HCT116 (cell line): ENCODE results near the gene NBAS. TPM values are rescaled to one million over a fixed set of nuclear protein-coding genes. Genes with fewer than 3 reads are reported as not detected.

Experiments
- ATAC-seq: fragments of 200-7000 bp; cut with Tn5 transposase; 2 replicates; pipeline ENCODE4 v1.9.1; 2020; ENCODE audit warnings: mild to moderate bottlenecking, moderate library complexity
- BruUV-seq: library from RNA; stranded (reverse); fragments of 400-500 nt; replicated peaks from 2 replicates; lab custom pipeline; 2021; lab: Mats Ljungman, UMichigan
- CTCF ChIA-PET: fragments of 300-600 bp; sonication (Branson Sonifier 250); formaldehyde crosslinking; loops from one replicate; lab custom pipeline; 2021; ENCODE audit warnings: antibody characterized with exemption; lab: Charles Lee
- POLR2A ChIA-PET: fragments of 300-600, 350-600 bp; sonication (Branson Sonifier 250); formaldehyde crosslinking; loops from one replicate; lab custom pipeline; 2021; ENCODE audit warnings: antibody characterized with exemption; lab: Charles Lee
- RAD21 ChIA-PET, 2 experiments: fragments of 300-600 bp; sonication (Branson Sonifier 250); formaldehyde crosslinking; loops; one replicate each; lab custom pipeline; 2023; ENCODE audit warnings: low total read pairs in 2 of 2; ENCODE audit not compliant: uncharacterized antibody in 2 of 2, unreplicated experiment in 2 of 2, low non-redundant PET in 1 of 2; lab: Charles Lee
- DNase-seq: peaks from one replicate; pipeline ENCODE4 v3.0.0-alpha.2; 2010; ENCODE audit warnings: low read depth, low spot score
- H2AFZ ChIP-seq: fragments of 200-600 bp; shearing (Covaris generic), sonication (generic); 2 replicates; pipeline ENCODE4 v1.6.1; 2017; ENCODE audit warnings: low read depth, mixed run types, mixed read lengths, antibody characterized with exemption, low read length; ENCODE audit not compliant: poor library complexity, severe bottlenecking
- H3K27ac ChIP-seq: 2 replicates; pipeline ENCODE4 v1.5.1; 2012; ENCODE audit warnings: low read depth, low read length
- H3K27me3 ChIP-seq: fragments of 200-600 bp; sonication (generic); 2 replicates; pipeline ENCODE4 v1.6.1; 2016; ENCODE audit warnings: mixed run types, low read length, mixed read lengths; ENCODE audit not compliant: insufficient read depth
- H3K36me3 ChIP-seq, 2 experiments: fragments of 200-500 bp in 1 of 2; fragments of 200-600 bp in 1 of 2; sonication (Bioruptor generic) in 1 of 2; sonication (generic) in 1 of 2; 2 replicates each; pipeline versions ENCODE4 v1.5.1 to v1.6.1; 2014 to 2016; ENCODE audit warnings: low read length in 2 of 2, inconsistent platforms in 1 of 2, mixed read lengths in 1 of 2, mixed run types in 1 of 2; ENCODE audit not compliant: insufficient read depth in 2 of 2, control insufficient read depth in 1 of 2
- H3K4me1 ChIP-seq, 2 experiments: fragments of 200-600 bp in 1 of 2; sonication (generic) in 1 of 2; 2 replicates each; pipeline versions ENCODE4 v1.5.1 to v1.6.1; 2012 to 2017; ENCODE audit warnings: low read length in 2 of 2, inconsistent platforms in 1 of 2, mild to moderate bottlenecking in 1 of 2, mixed read lengths in 1 of 2, mixed run types in 1 of 2, moderate library complexity in 1 of 2; ENCODE audit not compliant: insufficient read depth in 2 of 2, control insufficient read depth in 1 of 2
- H3K4me2 ChIP-seq: fragments of 200-600 bp; sonication (generic); 2 replicates; pipeline ENCODE4 v1.6.1; 2017; ENCODE audit warnings: mixed run types, low read length, mixed read lengths
- H3K4me3 ChIP-seq, 2 experiments: fragments of 200-600 bp in 1 of 2; sonication (generic) in 1 of 2; replicated peaks in 1 of 2; 2 replicates each; pipeline ENCODE4 v1.5.1; 2011 to 2016; ENCODE audit warnings: low read length in 2 of 2, control low read depth in 1 of 2, low read depth in 1 of 2, mild to moderate bottlenecking in 1 of 2, mixed read lengths in 1 of 2, mixed run types in 1 of 2
- H3K79me2 ChIP-seq: fragments of 200-600 bp; sonication (generic); 2 replicates; pipeline ENCODE4 v1.6.1; 2017; ENCODE audit warnings: mild to moderate bottlenecking, mixed run types, low read length, moderate library complexity, mixed read lengths; ENCODE audit not compliant: insufficient read depth
- H3K9ac ChIP-seq: fragments of 200-600 bp; sonication (generic); 2 replicates; pipeline ENCODE4 v1.6.1; 2016; ENCODE audit warnings: low read length, mixed read lengths
- H3K9me2 ChIP-seq: fragments of 200-600 bp; sonication (generic), shearing (Covaris generic); 2 replicates; pipeline ENCODE4 v1.6.1; 2017; ENCODE audit warnings: mixed run types, mild to moderate bottlenecking, moderate library complexity; ENCODE audit not compliant: insufficient read depth
- H3K9me3 ChIP-seq, 2 experiments: fragments of 200-500 bp in 1 of 2; fragments of 200-600 bp in 1 of 2; sonication (Bioruptor generic) in 1 of 2; sonication (generic) in 1 of 2; 2 replicates each; pipeline ENCODE4 v1.6.1; 2014 to 2017; ENCODE audit warnings: low read length in 2 of 2, mixed read lengths in 2 of 2, inconsistent platforms in 1 of 2, low read depth in 1 of 2, mild to moderate bottlenecking in 1 of 2, mixed run types in 1 of 2, moderate library complexity in 1 of 2; ENCODE audit not compliant: control insufficient read depth in 1 of 2, insufficient read depth in 1 of 2
- H4K20me1 ChIP-seq: fragments of 200-600 bp; sonication (generic), shearing (Covaris generic); 2 replicates; pipeline ENCODE4 v1.6.1; 2017; ENCODE audit warnings: mixed run types, mild to moderate bottlenecking, moderate library complexity; ENCODE audit not compliant: insufficient read depth
- ELF1 ChIP-seq: IDR thresholded peaks from 2 replicates; pipeline ENCODE4 v1.6.1; 2012; ENCODE audit warnings: low read depth, borderline replicate concordance
- FOSL1 ChIP-seq: IDR thresholded peaks from 2 replicates; pipeline ENCODE4 v1.6.1; 2012; ENCODE audit warnings: low read depth
- POLR2A ChIP-seq: IDR thresholded peaks from 2 replicates; pipeline ENCODE4 v1.7.0; 2011; ENCODE audit warnings: borderline replicate concordance; ENCODE audit not compliant: insufficient read depth, insufficient read length; ENCODE audit errors: extremely low read depth
- SIN3A ChIP-seq: IDR thresholded peaks from 2 replicates; pipeline ENCODE4 v1.6.1; 2012; ENCODE audit warnings: low read depth
- SP1 ChIP-seq: IDR thresholded peaks from 2 replicates; pipeline ENCODE4 v1.6.1; 2012; ENCODE audit warnings: low read depth
- SRF ChIP-seq: IDR thresholded peaks from 2 replicates; pipeline ENCODE4 v1.6.1; 2012; ENCODE audit warnings: low read depth
- ZFX ChIP-seq: fragments of 450-650 bp; IDR thresholded peaks from 2 replicates; pipeline ENCODE4 v1.6.1; 2017
- intact Hi-C: fragments of 100-400 bp; cut with micrococcal nuclease; formaldehyde crosslinking; loops from 2 replicates; pipeline ENCODE4 v1.10.0; 2022
- total RNA-seq: library from RNA; stranded (reverse); gene quantifications from one replicate; pipeline ENCODE4 v1.2.1, GENCODE V29; 2021; ENCODE audit not compliant: unreplicated experiment
- TF ChIP-seq, protein P1 (sequence below), 3 experiments: fragments of 200-600 bp in 1 of 3; sonication (generic) in 1 of 3; IDR thresholded peaks in 2 of 3; conservative IDR thresholded peaks in 1 of 3; 2 replicates each; pipeline ENCODE4 v1.5.1; 2012 to 2017; ENCODE audit warnings: low read depth in 2 of 3, low read length in 2 of 3, antibody characterized with exemption in 1 of 3, borderline replicate concordance in 1 of 3, control low read depth in 1 of 3, mild to moderate bottlenecking in 1 of 3, mixed read lengths in 1 of 3, mixed run types in 1 of 3, moderate library complexity in 1 of 3; ENCODE audit not compliant: insufficient read depth in 1 of 3
- TF ChIP-seq, protein P2 (sequence below): IDR thresholded peaks from 2 replicates; pipeline ENCODE4 v1.6.1; 2012; ENCODE audit warnings: low read depth

NBAS gene
- total RNA-seq, 1 experiment from 2014 or later = 32.8 TPM

DNA sequence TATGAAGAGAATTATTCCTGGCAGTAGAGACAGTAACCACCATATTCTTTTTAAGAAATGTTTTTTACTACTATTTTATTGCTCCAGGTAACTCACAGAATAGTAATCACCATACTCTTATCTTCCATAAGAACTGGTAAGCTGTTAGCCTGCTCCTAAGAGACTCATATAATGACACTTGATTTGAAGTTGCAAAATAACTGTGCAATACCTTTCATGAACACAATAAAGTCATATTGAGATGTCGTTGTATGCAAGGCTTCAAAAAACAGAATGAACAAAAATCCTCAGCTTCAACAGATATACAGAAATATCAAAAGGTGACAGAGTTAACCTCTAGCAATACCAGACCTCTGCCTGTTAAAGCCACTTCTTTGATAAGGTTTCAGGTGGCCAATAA lies 360.1 kb downstream of the NBAS start:
- DNase-seq (no peak), ATAC-seq (no peak)
- Histone ChIP-seq H2AFZ (no peak overlapping the region), H4K20me1 (no peaks in the 10 kb centered on the region), H3K27ac (no peak overlapping the region), H3K4me1 (no peaks in the 10 kb centered on the region), H3K4me2 (no peak overlapping the region), H3K9ac (no peak overlapping the region), H3K79me2 (no peaks in the 10 kb centered on the region), H3K9me2 (no peaks in the 10 kb centered on the region), H3K27me3 (no peaks in the 10 kb centered on the region), H3K36me3 (no peaks in the 10 kb centered on the region), H3K4me3 (no peak overlapping the region), H3K9me3 (no peaks in the 10 kb centered on the region)
- intact Hi-C loops = no loop called here
- TF ChIP-seq SIN3A (no peak), ZFX (no peak), SP1 (no peak), FOSL1 (no peak), POLR2A (no peak), SRF (no peak), ELF1 (no peak)
- TF ChIP-seq, protein P1, sequence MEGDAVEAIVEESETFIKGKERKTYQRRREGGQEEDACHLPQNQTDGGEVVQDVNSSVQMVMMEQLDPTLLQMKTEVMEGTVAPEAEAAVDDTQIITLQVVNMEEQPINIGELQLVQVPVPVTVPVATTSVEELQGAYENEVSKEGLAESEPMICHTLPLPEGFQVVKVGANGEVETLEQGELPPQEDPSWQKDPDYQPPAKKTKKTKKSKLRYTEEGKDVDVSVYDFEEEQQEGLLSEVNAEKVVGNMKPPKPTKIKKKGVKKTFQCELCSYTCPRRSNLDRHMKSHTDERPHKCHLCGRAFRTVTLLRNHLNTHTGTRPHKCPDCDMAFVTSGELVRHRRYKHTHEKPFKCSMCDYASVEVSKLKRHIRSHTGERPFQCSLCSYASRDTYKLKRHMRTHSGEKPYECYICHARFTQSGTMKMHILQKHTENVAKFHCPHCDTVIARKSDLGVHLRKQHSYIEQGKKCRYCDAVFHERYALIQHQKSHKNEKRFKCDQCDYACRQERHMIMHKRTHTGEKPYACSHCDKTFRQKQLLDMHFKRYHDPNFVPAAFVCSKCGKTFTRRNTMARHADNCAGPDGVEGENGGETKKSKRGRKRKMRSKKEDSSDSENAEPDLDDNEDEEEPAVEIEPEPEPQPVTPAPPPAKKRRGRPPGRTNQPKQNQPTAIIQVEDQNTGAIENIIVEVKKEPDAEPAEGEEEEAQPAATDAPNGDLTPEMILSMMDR (IDR thresholded peaks at IDR 0.05 in 2 of 3, conservative IDR thresholded peaks at IDR 0.05 in 1 of 3; ENCODE audit: borderline replicate concordance in 1 of 3, insufficient read depth in 1 of 3, low read depth in 2 of 3, low read length in 2 of 3) = no peak
- TF ChIP-seq, protein P2, sequence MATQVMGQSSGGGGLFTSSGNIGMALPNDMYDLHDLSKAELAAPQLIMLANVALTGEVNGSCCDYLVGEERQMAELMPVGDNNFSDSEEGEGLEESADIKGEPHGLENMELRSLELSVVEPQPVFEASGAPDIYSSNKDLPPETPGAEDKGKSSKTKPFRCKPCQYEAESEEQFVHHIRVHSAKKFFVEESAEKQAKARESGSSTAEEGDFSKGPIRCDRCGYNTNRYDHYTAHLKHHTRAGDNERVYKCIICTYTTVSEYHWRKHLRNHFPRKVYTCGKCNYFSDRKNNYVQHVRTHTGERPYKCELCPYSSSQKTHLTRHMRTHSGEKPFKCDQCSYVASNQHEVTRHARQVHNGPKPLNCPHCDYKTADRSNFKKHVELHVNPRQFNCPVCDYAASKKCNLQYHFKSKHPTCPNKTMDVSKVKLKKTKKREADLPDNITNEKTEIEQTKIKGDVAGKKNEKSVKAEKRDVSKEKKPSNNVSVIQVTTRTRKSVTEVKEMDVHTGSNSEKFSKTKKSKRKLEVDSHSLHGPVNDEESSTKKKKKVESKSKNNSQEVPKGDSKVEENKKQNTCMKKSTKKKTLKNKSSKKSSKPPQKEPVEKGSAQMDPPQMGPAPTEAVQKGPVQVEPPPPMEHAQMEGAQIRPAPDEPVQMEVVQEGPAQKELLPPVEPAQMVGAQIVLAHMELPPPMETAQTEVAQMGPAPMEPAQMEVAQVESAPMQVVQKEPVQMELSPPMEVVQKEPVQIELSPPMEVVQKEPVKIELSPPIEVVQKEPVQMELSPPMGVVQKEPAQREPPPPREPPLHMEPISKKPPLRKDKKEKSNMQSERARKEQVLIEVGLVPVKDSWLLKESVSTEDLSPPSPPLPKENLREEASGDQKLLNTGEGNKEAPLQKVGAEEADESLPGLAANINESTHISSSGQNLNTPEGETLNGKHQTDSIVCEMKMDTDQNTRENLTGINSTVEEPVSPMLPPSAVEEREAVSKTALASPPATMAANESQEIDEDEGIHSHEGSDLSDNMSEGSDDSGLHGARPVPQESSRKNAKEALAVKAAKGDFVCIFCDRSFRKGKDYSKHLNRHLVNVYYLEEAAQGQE = no peak
- ChIA-PET POLR2A (no interaction called here), CTCF (no interaction called here), RAD21 (no interaction called here)
- no TSS peak for BruUV-seq
